HTR-8/SVneo (cell line): ENCODE results near the gene TFAP2C.
"Not testable (repeated sequence)": the region's sequence is repeated elsewhere in the genome, so short reads cannot be mapped to it uniquely, and the experiment has no call there.

ENCODE experiments used
- DNase-seq: peaks from one replicate; pipeline ENCODE4 v3.0.0; 2011; ENCODE audit warnings: low spot score, mixed read lengths; ENCODE audit not compliant: insufficient read length
- FAIRE-seq: peaks from 2 replicates; lab custom pipeline; 2011; peaks lifted over from hg19 to GRCh38; lab: Jason Lieb, UNC

The TFAP2C gene

DNA sequence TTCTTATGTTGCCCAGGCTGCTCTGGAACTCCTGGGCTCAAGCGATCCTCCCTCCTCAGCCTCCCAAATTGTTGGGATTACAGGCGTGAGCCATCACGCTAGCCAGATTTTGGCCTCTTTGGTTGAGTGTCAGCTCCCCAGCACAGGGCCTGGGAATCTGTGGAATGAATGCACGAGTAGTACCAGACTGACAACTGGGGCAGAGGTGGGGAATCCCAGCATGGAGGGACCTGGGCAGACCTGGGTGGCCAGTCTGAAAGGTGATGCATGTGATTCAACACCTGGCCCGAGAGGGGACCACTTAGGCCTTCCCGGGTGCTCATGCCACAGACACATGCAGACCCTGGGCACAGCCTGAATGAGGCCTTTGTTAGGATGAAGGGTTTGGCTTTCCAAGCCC is 19.0 kb upstream of the TFAP2C start:
- FAIRE-seq (peak; percentile 80), DNase-seq (no peak)

- DNase-seq (no peak), FAIRE-seq (no peak)
These were observed 14.9 kb upstream of the TFAP2C start for GRCh38 chr20:56614196-56614595.

GRCh38 chr20:56616716-56617115 is 12.4 kb upstream of the TFAP2C start:
- DNase-seq = no peak
- FAIRE-seq = no peak

GRCh38 chr20:56617489-56617888 is 11.6 kb upstream of the TFAP2C start:
- FAIRE-seq = no peak
- DNase-seq = no peak

DNA sequence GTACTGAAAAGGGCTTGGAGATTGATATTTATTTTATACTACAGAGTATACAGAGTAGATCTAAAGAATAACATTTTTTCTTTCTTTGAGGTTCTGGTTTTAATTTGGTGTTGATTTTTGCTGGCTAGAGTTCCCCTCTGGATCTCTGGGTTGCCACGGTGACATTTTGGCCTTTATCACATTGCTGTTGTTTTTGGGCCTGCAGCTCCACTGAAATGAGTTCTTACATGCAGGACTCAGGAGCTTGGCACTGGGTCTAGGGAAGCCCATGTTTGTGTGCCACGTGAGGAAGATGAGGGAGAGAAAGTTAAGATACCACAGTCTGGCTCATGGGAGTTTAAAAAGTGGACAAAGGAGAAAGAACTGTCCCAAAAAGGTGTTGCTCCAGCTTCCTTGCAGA is 7.4 kb upstream of the TFAP2C start:
- peak; percentile 38 for FAIRE-seq
- DNase-seq = no peak

DNA sequence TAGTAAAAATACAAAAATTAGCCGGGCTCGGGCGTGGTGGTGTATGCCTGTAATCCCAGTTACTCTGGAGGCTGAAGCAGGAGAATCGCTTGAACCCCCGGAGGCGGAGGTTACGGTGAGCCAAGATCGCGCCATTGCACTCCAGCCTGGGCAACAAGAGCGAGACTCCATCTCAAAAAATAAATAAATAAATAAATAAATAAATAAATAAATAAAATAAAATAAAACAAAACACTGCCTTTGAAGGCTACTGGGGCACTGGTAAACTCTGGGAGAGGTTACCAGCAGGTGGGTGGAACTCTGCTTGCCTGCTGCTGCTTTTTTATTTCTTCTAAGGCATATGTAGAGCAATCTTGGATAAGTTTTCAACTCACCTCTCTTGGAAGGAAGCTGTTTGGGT is 5.2 kb upstream of the TFAP2C start:
- not testable (repeated sequence) for FAIRE-seq, DNase-seq

- DNase-seq (no peak), FAIRE-seq (peak; percentile 65)
These were observed 4.1 kb upstream of the TFAP2C start for GRCh38 chr20:56624786-56625681.

- DNase-seq = no peak
- no peak for FAIRE-seq
These were observed 3.3 kb upstream of the TFAP2C start for GRCh38 chr20:56625837-56626236.

DNA sequence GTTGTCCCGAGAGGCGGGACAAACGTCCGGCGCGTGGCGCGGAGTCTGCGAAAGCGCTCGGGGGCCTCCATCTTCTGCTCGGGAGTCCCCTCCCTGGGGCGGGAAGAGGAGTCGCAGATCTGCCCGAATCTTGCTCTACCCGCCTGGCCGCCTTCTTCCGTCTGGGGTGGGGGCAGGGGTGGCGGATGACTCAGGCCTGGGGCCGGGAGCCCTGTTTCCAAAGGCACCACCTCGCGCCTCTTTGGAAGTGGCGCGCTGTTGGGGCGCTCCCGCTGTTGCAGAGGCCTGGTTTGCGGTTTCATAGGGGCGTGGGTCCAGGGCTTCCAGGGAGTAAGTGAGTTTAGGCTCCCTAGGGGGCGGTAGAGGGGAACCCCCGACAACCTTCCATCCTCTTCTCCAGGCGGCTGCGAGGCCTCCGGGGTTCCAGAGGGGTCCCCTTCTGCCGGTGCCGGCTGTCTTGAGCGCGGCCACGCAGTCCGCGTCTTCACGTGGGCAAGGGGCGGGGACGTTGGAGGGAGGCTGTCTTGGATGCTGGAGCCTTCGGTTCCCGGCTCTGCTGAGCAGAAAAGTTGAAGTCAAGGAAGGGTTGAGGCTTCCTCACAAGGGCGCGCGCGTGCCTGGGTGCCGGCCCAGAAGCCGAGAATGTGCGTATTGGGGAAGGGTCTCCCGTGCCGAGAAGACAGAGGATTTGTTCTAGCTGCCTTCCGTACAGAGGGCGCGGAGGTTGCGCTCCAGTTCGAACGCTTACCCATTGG is 2.6 kb upstream of the TFAP2C start:
- FAIRE-seq = peak; percentile 20
- DNase-seq = peak; percentile 60

DNA sequence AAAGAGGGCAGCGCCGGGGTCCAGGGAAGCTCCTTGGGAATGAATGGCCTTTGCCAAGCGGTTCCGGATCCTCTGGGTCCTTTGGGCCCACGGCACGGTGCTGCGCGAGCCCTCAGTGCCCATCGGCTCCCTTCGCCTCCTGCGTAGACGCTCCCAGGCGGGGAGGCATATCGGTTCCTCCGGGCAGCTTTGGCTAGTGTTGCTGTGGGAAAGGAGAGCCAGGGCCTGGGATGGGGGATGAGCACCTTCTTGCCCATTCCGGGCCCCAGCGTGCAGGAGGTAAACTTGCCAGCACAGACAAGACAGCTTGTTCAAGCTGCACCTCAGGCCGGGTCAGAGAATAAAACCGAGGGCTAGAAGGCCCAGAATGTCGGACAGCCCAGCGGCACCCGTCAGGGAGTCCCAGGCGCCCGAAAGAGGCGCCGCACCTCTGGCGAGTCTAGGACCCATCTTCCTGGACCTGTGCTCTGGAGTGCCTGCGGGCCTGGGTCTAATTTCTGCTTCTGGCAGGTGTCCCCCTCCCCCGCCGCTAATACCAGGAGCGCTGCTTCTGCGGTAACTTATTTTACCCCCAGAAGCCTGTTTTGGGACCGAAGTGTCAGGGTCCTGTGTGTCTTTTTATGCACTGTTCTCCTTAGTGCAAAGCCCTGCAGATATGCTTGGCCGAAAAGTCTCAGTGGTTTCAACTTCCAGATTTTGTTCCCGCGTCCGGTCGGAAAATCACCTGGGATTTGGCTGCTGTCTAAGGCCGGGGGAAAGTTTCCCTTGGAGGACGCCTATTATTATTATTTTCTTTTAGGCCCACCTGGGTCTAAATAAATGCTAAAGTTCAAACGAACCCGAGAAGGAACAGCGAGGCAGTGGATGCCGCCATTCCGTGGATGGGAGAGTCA is 1.7 kb upstream of the TFAP2C start:
- peak; percentile 80 for FAIRE-seq

GRCh38 chr20:56628015-56628872 is 862 bp upstream of the TFAP2C start:
- DNase-seq (peak; percentile 67), FAIRE-seq (no peak)

More for the DNA sequence above, 1.7 kb upstream of the TFAP2C start:
- no peak for DNase-seq

DNA sequence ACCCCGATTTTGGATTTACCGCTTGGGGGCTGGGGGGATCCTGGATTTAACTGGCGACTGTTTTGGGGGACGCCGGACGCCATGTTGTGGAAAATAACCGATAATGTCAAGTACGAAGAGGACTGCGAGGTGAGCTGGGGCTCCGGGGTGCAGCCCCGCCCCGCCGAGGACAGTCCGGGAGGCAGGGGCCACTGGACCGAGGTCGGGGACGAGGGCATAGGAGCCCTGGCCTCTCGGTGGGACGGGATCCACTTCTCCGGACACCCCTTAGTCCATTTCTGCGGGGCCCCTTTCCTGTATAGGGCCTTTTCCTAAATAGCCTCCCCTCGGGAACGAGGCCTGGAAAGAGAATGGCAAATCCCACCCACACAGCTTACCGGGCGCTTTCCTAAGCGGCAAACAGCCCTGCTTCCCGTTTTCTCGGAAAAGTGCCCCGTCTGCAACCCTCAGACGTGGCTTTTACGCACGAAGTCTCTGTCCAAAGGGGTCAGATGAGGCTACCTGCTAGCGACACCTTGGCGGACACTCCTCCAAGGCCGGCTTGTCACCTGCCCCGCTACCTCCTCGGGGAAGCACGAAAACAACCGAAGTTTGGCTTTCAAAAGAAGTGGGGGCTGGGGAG is 469 bp downstream of the TFAP2C start:
- FAIRE-seq (peak; percentile 69), DNase-seq (peak; percentile 57)

DNA sequence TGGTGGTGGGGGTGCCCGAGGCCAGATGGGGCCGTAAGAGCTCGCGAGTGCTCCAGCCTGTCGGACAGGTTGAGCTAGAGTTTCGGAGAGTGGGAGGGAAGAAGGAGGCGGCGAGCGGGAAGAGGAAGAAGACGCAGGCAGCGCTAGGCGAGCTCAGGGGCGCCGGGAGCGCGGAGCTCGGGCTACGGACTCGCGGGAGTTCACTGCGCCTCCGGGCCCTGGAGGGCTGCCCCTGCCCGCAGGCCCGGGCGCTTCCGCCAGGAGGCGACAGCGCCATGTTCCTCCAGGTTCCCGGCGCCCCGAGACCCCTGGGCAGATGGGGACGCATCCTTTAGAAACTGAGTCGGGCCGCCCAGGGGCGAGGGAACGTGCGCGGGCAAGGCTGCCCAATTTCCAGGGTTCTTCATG is 984 bp downstream of the TFAP2C start:
- DNase-seq (peak; percentile 99), FAIRE-seq (peak; percentile 97)

DNA sequence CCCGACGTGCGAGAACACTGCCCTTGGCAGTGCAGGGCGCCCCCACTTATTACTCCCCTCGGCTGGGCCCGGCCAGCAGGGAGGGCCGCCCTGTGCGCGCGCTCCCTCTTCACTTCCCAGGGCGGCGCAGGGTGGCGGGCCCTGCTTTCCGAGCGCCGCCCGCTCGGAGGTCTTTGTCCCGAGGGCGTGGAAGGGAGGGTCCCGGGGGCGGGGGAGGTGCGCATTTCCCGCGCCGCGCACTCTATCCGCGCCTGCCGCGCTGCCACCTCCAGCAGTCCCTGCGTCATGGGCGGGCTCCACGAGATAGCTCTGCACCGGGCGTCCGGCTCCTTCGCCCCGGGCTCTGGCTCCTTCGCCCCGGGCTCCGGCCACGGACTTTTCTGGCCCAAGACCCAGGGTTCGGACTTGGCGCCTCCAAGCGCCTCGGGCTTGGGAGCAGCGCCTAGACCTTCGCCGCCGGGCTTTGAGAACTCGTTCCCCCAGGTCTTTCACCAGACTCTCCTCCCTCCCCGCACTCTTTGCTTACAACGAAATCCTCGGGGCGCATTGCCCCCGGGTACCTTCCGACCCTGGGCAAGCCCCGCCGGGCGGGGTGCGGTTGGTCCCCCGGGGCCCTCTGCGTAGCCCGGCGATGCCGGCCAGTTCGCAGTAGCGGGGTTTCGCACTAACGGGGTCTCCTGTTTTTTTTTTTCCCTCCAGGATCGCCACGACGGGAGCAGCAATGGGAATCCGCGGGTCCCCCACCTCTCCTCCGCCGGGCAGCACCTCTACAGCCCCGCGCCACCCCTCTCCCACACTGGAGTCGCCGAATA is 1.6 kb downstream of the TFAP2C start:
- DNase-seq (peak; percentile 59), FAIRE-seq (peak; percentile 16)

DNA sequence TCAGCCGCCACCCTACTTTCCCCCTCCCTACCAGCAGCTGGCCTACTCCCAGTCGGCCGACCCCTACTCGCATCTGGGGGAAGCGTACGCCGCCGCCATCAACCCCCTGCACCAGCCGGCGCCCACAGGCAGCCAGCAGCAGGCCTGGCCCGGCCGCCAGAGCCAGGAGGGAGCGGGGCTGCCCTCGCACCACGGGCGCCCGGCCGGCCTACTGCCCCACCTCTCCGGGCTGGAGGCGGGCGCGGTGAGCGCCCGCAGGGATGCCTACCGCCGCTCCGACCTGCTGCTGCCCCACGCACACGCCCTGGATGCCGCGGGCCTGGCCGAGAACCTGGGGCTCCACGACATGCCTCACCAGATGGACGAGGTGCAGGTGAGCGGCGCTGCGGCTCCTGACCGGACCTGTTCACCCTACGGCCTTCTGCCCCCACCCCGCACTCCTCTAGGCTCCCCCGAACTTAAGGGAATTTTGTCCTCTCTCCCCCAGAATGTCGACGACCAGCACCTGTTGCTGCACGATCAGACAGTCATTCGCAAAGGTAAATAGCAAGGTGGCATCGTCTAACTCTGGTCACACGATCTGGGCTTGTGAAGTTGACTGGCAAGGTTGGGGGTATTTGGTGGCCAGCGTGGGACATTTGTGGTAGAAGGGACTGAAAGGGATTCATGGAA is 2.3 kb downstream of the TFAP2C start:
- FAIRE-seq = peak; percentile 49
- DNase-seq = no peak

GRCh38 chr20:56631990-56632327 is 2.9 kb downstream of the TFAP2C start:
- FAIRE-seq = no peak
- no peak for DNase-seq

DNA sequence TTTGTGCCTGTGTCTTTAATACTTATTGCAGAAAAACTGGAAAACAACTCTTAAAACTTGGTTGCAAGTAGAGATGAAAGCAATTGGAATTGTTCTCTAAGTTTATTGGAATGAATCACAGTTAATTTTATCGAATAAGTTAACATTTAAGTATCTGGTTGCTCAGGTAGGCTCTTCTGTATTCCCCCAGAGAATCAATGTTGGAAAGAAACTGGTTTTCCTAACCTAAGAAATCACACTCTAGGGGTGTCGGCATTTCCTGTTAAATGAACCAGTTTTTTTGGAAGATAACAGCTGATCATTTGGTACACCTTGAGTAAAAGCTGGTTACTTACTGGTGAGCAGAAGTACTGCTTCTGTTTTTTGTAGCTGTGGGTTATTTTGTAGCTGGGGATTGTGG is 5.2 kb downstream of the TFAP2C start:
- DNase-seq = no peak

More for the DNA sequence above, 5.2 kb downstream of the TFAP2C start:
- peak; percentile 20 for FAIRE-seq
